NCI-H446 treated with DMSO at 0.1 percent for 48 hours (cell line): ENCODE results near the gene BMP6.
A peak's percentile ranks its signal among the peaks of the same experiment; 100 is the strongest.

Experiments used
- DNase-seq: peaks from one replicate; lab custom pipeline; 2025; lab: John Stamatoyannopoulos, UW

Gene BMP6

DNA sequence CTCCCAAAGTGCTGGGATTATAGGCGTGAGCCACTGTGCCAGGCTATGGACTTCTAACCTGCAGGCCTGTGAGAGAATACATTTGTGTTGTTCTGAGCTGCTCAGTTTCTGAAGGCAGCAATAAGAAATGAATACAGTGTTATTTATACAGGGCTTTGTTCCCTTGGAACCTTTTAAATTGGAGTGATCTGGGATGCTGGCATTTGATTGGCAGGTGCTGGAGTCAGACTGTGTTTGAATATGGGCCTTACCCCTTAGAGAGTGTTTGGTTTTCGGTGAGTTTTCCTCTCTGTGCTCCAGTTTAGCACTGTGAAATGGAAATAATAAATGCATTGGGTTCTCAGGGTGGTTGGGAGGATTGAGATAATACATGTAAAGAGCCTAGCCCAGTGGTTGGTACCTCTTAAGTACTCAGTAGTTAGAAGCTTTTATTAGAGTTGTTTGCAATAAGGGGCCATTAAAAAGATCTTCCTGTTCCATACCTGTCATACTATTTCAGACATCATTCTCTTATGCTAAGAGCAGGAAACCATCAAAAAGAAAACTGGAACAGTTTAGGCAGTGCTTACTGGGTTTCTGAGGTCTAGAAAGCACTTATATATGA lies 22.1 kb downstream of the BMP6 start:
- DNase-seq, result no peak

DNA sequence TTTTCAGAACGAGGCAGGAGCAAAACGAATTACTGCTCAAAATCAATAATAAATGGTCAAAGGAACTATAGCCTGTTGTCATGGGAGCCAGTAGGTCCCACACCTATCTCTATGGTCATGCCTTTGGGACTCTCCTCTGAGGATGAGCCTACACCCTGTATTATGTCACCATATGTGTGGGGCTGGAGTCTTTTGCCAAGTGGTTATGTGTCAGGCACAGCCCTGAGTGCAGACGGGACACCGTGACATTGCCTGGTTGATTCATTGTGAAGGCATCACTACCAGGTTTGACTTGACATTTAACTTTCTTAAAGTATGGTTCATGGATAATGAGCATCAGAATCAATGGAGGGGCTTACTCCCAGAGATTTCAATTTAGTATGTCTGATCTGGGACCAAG lies 23.6 kb downstream of the BMP6 start:
- no peak for DNase-seq

- DNase-seq, result no peak
Observed at GRCh38 chr6:7750197-7750596, 24.3 kb downstream of the BMP6 start.

GRCh38 chr6:7758456-7758855 lies 32.6 kb downstream of the BMP6 start:
- DNase-seq, result no peak

DNA sequence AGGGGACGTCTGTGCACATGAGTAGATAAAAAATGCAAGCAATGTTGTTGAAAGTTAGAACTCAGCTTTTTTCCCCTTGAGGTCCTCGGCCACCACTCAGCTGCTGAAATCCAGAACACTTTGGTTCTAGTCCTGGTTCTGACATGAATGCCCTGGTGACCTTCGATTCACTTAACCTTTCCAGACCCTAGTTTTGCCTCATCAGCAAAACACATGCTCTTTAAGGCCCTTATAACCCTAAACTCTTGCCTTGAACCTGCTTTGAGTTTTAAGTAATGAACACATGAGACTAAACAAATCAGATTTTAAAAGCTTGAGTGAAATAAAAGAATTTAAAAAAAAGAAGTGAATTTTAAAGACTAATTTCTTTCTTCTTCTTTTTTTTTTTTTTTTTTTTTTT lies 33.4 kb downstream of the BMP6 start:
- DNase-seq, result no peak

DNA sequence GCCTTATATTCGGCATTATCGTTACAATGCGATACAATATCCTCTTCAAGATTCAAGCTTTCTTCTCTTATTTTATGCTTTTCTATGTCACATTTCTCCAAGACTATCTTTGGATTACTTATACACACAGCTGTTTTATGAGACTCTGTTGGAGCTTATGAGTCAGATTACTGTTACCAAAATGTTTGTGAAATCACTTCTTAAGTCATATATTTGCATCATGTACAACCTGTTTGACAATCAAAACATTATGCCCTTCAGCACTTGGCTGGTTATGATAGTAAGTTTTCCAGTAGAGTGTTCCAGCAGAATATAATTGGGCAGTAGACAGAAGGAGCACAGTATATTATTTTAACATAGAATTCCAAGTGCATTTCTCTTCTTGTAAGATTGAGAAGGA lies 35.2 kb downstream of the BMP6 start:
- no peak for DNase-seq

DNA sequence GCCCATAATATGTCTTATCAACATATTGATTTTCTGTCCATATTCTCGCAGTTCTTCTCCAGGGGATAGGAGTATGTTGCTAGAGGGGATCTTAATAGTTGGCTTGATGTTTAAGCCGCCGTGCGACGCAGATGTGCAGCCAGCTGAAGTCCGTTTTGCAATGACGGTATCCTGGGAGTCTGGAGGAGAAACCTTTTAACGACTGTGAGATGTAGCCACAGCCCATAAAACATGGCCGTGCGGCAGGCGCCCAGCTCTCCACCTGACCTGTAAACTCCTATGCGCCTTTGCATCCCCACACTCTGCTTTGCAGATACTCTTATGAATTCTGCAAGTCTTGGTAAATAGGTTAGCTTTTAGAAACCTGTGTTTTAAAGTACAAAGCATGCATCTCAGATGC lies 36.9 kb downstream of the BMP6 start:
- DNase-seq, result no peak

GRCh38 chr6:7763881-7764280 lies 38.0 kb downstream of the BMP6 start:
- DNase-seq, result peak; percentile 23

DNA sequence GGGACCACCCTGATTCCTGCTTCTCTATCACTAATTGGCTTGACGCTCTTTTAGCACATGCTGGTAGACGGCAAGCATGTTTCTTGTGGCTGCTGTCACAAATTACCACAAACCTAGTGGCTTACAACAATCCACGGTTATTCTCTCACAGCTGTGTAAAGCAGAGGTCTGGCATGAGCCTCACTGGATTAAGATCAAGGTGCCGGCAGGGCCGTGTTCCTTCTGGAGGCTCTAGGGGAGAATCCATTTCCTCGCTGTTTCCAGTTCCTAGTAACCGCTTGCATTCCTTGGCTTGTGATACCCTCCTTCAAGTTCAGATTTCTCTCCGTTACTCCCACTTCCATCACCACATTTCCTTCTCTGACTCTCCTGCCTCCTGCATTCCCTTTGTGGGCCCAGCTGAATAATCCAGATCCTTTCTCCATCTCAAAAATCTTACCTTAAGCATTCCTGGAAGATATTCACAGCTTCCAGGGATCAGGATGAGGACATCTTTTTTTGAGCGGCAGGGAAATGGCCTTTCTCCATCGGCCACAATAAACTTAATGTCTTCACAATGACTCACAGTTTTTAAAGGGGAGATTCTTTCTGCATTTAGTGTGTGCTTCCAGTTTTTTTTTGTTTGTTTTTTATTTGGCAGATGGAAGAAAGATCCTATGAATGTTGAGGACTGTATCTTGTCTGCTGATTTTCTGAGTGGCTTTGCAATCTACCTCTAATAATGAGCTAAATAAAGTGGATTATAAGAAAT lies 39.9 kb downstream of the BMP6 start:
- DNase-seq, result no peak

- DNase-seq, result no peak
Observed at GRCh38 chr6:7769702-7770101, 43.8 kb downstream of the BMP6 start.

- no peak for DNase-seq
Observed at GRCh38 chr6:7770111-7770510, 44.2 kb downstream of the BMP6 start.

DNA sequence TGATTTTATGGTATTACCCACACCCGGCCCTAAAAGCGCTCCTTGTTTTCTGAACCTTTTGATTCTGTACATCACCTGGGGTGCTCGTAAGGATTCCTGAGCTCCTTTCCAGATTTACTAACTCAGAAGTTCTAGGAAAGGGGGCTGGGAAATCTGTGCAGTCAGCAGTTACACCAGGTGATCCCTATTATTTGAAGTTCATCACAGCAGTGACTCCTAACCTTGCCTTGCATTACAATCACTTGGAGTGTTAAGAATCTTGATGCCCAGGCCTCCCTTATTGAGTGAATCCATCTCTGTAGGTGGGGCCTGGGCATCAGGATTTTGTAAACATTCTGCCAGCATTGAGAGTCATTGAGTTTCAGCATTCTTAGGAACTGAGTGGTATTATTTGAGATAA lies 44.7 kb downstream of the BMP6 start:
- no peak for DNase-seq

DNA sequence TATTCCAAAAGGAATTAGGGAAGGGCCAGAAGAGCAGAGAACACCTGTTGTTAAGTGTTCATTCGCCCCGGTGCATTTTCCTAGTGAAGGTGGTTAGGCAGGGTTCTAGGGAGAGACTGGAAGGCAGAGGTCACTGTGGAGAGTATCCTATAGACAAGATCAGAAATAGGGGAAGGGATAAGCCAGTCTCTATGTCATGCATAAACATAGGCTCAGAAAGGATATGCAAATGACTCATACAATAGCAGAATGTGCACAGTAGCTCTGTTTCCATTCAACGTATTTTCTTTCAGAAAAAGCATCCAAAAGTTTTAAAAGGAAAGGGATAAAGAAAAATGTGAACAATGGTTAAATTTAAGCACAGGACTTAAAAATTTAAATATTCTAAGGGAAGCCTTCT lies 47.4 kb downstream of the BMP6 start:
- no peak for DNase-seq

DNA sequence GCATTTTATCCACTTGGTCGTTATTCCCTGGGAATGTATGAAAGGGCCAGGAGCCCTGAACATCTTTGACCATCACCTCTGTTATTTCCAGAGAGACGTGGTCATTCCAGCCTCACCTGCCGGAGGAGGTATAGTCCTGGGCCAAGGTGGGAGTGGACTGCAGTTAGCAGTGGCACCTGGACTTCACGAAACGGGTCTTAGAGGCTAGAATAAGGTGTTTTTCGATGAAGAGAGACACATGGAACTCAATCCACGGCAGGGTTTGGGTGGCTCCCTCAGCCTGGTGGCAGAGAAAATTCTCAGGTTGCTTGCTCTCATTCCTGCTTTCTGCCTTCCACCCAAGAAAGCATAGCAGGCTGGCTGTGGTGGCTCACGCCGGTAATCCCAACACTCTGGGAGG lies 48.0 kb downstream of the BMP6 start:
- no peak for DNase-seq

- DNase-seq, result no peak
Observed at GRCh38 chr6:7776509-7776908, 50.6 kb downstream of the BMP6 start.

DNA sequence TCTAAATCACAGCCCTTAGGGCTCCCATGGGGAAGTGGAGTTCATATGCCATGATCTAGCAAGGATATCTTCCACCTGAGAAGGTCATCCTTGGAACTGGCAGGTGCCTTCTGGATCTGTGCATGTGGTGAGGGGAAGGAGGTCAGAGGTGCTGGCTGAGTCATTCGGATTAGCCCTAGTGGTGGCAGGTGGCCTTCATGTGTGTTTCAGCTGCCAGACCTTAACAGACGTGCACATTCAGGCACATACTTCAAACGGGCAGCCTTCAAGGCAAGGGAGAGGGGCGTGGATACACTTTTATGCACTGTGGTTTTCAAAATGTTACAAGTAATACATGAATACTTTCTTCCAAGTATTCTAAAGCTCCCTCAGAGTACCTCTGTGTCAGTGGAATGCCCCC lies 51.2 kb downstream of the BMP6 start:
- DNase-seq, result no peak

- no peak for DNase-seq
Observed at GRCh38 chr6:7781240-7781639, 55.3 kb downstream of the BMP6 start.

DNA sequence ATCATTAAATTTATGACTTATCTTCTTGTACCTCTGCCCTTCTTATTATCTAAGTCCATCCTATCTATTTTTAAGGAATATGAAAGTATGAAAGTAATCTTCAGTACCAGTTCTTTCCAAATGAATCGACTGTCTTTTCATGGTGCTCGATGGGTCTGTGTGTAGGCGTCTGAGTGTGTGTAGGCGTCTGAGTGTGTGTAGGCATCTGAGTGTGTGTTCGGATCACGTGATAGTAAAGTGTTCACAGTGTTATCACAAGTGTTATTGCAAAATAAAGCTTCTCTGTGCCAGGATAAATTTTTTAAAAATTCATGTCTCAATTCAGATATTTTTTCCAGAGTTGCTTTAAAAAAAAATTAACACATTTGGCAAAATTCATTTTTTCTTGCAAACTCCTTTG lies 58.3 kb downstream of the BMP6 start:
- no peak for DNase-seq

- no peak for DNase-seq
Observed at GRCh38 chr6:7784706-7785105, 58.8 kb downstream of the BMP6 start.

DNA sequence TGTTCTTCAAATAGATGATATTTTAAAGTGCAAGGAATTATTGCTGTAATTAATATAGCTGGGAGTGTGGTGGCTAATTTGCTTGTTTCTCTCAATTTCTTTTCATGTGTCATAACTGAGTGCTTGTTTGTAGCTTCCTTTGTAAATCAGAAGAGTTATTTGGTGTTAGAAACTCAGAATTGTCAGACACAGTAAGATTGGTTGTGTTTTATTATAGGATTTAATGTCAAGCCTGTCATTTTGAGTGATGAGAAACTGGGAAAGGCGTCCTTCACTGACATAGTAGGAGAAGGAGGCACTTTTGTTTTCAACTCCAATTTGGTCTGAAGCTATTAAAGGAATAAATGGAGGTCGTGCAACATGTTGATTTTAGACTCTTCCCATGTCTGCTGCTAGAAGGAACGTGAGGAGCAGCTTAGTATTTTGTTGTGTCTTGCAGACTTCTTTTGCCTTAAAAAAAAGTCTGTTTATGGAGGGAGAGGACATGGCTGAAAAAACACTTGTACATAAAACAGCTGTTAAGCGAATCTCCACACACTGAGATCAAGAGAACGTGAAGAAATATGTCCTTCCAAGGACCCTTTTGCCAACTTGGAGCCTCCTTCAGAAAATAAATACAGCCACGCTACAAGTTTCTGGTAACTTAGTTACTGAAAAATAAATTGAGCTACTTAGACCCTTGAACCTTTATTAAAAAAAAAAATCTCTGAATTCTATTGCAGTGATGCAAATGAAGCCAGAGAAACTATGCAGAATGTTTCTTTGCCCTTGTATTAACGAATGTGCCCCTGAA lies 59.5 kb downstream of the BMP6 start:
- DNase-seq, result no peak

DNA sequence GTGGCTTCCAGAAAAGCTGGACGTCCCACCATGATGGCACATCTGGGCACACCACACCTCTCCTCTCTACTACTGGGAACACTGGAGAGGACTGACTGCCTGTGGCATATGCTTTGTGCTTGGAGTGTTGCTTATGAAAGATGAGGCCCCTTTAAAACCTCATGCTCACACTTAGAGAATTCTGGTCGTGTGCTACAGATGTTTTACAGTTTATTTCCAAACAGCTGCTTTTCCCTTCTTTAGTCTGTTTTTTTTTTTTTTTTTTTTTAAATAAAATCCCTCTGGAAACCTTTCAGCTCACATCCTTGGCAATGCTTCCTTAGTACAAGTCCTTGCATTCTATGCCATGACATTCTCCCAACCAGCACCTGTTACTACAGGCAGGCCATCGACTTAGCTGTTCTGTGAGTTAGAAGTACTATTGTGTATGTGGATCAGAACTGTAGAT lies 60.3 kb downstream of the BMP6 start:
- no peak for DNase-seq

- no peak for DNase-seq
Observed at GRCh38 chr6:7787137-7787608, 61.3 kb downstream of the BMP6 start.

DNA sequence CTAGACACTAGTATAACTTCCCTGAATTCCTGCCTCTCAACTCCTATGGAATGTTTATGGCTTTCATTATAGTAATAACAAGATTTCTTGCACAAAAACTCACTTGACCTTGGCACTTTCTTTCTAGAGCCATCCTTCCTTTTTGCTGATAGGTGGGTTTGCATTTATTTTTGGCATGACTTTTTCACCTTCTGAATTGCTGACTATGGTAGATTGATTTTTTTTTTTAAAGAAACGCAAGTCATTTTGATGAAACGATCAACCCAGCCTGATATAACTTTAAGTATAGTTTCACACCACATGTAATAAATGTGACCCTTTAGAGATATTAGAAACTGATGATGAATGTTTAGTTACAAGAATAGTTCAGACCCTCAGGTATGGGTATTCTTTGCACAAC lies 61.8 kb downstream of the BMP6 start:
- DNase-seq, result no peak
